Germinal center (tissue), 1 donor: Measurements from ENCODE around the gene SUSD1.
A peak's percentile ranks its signal among the peaks of the same experiment; 100 is the strongest.
"Not testable (repeated sequence)": the region's sequence is repeated elsewhere in the genome, so short reads cannot be mapped to it uniquely, and the experiment has no call there.

Source experiments
- DNase-seq: peaks from one replicate; pipeline ENCODE4 v3.0.0; 2012; ENCODE audit warnings: mixed read lengths, low spot score

SUSD1 gene

DNA sequence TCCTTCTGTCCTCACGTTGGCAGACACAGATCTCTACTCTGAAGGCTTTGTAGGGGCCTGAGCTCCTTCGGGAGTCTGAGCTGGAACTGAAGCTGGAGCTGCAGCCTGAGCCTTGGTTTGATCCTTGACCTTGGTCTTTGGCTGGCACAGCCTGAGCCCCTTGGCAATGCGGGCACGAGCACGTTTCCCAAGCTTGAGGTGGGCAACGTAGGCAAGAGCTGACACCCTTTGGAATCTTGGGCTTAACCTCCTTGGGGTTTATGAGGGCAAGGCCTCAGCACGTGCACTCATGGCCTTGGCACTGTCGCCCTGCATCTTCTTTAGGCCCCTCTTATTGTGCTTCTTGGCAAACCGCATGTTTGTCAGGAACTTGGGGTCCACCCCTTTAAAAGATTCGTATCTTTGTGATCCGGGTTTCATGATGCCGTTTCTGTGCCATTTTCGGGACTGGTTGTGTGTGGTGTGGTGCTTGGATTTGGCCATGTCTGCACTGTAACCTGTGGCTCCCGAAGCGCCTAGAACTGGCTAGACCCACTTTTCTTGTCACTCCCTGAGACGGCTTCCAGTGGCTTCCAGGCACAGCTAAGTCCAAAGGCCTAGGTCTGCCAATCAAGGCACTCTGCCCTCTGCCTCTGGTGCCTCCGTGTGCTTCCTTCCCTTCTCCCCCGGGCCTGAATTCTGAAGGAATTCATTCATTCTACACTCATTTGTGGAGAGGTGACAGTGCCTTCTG lies 1.4 kb downstream of the SUSD1 start:
- DNase-seq: no peak

DNA sequence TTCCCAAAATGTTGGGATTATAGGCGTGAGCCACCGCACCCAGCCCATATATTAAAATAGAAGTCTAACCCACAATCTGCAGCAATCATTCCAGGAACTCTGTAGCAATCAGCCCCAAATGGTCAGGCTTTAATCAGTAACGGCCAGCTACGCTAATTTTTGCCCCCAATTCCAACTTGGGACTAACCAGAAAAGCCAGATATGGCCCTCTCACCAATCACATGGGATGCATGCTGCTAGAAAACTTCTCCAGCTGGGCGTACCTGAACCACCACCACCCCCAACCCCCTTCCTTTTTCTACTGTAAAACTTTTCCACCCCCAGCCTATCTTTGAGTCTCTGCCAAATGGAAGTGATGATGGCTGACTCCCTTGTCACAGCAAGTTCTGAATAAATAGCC lies 4.1 kb downstream of the SUSD1 start:
- no peak for DNase-seq

DNA sequence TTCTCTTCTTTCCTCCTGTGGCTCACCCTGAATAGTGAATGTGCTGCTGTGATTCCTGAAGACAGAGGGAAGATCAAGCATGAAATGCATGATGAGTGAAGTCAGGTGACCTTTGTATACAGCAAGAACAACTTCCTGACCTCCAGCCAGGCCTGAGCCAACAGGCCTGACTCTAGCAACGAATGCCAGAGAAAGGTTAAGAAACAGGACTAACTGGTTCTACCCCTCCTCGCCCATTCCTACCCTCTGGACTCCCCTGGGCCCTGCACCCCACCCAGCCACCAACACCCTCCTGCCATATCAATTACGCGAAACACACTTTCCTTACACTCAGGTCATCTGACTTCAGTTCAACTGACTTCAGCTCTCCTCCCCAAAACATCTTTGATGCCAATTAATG lies 4.9 kb downstream of the SUSD1 start:
- DNase-seq: no peak

DNA sequence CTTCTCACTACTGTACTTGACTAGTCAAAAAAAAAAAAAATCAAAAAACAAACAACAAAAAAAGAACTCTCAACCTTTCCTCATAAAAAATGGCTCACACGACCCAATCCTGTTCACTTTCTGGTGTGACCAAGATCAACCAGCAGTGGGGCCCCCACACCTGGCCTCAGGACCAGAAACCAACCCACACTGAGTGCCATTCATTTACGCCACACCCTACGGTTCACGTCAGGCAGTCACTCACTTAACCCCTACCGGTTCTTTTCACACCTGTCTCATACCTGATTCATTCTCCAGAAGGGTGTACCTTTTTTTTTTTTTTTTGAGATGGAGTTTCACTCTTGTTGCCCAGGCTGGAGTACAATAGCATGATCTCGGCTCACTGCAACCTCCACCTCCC lies 5.7 kb downstream of the SUSD1 start:
- DNase-seq: no peak

DNA sequence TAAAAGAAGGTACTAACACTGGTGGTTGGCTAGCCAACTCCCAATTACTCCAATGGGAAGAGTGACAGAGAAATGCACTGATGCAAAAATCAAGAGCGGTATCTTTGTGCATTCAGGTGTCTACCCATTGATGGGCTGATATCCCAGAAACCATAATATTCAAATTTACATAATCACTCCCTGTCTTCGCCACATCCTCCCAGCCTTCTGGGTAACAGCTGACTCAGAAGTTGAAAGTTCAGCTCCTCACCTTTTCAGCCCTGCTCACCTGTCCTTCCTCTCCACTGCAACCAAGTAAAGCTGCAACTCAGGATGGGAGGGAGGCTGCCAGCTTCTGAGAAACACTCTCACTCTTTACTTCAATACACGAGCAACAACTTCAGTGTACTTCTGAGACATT lies 6.9 kb downstream of the SUSD1 start:
- DNase-seq: no peak

DNA sequence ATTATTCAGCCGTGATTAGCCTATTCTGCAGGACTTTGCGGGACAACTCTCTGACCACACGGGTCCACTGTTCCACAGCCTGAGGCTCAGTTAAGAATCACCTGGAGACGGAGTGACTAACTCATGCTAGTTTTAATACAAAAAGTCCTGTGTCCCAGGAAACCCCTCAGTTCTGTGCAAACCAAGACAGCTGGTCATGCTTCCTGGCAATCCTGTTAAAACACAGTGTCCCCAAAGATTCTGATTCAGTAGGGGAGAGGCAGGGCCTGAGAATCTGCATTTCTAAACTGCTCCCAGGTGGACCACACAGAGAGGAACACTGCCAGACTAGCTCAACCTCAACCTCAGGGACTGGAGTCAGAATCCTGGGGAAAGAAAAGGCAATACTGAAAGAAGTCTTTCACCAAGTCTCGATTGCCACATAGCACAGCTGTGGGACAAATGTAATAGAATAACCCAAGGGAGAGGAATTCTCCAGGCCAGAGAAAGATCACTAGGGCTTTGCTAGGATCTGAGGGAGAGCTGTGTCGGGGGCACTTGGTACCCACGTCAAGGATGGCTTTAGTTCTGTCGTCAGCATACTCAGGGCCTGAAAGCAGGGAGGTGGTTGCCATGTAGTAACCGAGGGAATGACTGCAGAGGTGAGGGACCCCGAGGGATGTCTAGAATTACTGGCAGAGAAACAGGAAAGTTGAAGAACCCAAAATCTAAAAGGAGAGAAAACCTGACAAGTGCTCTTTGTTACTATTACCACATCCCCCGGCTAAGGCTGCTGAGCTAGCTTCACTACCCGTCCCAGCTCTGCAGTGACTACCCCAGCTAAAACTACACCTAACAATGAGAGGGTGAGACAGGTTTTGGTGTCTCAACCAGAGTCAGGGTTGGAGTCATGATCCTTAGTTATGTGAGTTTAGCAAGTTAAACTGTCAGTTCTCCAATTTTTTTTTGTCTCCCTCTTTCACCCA lies 8.6 kb downstream of the SUSD1 start:
- no peak for DNase-seq

DNA sequence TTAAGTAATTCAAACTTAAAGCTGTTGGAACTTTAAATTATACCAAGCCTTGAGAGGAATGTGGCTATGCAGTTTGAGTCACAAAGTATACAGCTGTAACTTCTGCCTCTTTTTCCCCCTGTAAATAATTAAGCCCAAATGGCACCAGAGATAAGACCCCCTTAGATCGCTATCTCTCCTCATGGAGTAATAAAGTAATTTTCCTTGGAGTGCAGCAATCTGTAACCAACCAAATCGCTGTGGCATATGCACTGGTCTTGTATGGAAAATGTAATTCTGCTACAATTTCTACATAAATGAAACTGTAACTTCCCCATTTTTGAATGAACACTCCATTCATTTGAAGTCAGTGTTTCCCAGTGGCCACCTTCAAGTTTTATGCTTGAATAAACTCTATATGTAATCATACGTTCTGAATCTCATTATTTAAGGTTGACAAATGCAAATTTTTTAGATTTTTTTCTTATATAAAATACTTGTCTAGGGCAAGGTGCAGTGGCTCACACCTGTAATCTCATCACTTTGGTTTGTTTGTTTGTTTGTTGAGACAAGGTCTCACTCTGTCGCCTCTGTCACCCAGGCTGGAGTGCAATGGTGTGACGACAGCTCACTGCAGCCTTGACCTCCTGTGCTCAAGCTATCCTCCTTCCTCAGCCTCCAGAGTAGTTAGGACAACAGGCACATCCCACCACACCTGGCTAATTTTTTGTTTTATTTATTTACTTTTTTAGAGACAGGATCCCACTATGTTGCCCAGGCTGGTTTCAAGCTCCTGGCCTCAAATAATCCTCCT lies 12.3 kb downstream of the SUSD1 start:
- peak; percentile 54 for DNase-seq

DNA sequence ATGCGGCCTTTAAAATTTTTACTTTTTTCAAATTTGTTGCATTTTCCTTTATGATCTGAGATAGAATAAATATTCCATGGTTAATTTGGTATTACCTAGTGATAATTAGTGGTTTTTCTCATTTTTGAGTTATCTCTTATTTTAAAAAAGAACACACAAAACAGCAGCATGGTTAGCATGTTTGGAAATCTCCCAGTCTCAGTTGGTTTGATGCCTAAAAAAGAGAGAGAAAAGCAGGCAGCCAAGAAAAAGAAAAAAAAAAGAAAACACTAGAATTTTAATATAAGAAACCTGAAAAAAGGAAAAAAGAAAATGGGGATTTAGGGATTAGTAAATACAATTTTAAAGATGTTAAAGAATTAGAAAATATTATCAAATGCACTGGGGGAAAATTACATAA lies 15.3 kb downstream of the SUSD1 start:
- DNase-seq: no peak

DNA sequence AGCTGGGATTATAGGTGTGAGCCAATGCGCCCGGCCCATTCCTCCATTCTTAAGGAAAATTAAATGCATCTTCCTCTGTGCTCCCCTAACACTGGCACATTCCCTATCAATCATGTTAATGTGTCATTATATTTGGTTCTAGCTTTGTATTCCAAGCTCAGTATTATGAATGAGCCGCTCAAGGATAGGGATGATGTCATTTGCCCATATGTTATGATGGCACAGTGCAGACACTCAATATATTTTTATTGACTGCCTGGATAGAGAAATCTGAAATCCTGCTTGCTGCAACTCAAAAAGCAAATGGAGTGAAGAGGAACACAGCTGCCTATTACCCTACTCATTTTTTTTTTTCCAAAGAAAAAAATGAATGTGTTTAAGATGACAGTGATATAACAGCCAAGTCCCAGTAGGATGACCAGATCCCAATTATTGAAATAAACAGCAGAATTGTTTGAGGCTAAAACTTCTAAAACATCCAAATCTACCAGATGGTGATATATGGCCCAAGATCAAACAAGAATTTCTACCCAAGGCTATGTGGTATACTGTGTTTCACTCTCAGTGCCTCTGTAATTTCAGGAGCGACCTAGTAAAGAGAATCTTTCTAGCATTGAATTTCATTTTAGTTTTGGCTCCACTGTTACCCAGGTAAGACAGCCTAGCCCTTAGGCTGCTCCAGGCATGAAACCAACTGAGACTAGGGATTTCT lies 16.3 kb downstream of the SUSD1 start:
- no peak for DNase-seq

DNA sequence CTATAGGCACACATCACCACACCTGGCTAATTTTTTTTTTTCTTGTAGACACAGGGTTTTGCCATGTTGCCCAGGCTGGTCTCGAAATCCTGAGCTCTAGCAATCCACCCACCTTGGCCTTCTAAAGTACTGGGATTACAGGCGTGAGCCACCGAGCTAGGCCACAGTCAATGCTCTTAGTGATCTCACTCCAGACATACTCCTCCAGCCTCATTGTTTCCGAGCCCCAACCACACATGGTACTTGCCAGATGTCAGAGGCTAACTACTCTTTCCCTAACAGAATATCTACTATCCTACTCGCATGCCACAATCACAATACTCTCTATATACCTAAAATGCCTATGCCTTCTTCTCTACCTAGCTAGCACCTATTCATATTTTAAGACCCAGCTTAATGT lies 17.1 kb downstream of the SUSD1 start:
- DNase-seq: no peak

DNA sequence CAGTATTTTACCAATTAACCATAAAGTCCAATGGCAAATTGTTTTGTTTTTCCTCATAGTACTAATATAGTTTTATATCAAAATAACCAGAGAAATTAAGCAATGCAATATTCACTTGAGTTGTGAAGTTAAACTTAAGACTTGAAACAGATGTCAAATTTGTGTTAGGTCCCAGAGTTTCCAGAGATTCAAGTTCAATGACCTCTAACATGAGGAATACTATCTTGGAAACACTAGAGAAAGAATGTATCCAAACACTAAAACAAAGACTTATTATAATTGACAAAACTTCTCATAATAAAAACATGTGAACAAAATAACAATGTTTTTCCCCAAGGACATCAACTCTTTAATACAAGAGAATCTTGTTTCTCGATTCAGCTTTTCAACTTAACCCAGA lies 18.0 kb downstream of the SUSD1 start:
- DNase-seq: no peak

DNA sequence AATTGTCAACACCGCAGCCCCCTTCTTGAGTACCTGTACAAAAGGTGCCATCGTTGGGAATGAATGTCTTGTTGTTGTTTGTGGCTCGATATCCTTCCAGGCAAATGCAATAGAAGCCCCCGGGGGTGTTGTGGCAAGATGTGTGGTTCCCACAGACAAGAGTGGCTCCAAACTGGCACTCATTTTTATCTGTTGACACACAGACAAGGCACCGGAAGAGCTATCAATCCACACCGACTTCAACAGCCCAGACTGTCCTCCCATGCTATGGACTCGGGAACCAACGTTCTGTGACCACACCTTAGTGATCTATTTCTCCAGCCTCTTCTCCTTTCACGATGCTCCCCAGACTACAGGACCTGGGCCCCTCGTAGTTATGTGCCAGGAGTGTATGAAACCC lies 25.9 kb downstream of the SUSD1 start:
- DNase-seq: no peak

DNA sequence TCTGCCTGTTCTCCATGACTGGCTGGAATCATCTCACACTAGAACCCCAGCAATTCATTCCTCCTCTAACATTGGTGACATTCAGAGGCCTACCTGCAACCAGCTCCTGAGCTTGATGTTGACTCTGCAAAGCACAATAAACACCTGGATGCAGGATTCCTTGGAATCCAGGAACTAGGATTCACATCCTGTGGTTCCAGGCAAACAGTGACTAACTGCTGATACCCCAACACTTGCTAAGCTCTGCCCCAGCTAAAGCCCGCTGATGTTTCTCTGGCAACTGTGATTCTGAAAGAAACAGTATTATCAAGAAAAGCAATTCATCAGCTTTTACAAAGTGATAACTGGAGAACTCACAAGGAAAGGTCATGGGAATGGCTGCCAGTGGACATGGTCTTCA lies 29.2 kb downstream of the SUSD1 start:
- DNase-seq: no peak

DNA sequence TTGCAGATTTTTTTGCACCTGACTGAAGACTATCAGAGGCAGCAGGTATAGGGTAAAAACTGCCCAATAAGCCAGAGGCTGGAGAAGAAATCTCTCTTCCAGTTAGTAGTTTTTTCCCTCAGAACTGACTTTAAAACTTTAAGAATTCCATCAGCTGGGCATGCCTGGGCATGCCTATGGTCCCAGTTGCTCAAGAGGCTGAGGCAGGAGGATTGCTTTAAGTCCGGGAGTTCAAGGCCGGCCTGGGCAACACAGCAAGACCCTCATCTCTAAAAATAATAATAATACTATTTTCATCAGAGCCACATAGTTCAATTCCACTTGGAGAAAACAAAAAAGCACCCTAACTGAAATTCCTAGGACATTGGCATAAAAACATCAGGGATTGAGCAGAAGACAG lies 30.3 kb downstream of the SUSD1 start:
- DNase-seq: no peak

DNA sequence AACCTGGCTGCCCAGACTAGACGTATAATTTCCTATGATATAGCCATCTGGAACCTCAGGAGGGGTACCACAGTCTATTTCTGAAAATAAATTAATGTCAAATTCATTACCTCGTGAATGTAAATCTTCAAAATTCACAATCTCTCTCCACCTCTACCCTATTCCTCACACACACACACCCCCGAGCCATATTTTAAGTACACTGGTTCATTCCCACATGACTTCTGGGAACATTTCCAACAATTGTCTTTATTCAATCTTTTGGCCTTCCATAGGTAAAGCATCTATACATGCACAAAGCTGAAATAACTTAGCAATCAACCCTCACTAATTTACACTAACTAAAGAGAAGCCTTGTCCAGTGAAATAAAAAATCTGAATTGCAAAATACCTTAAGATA lies 32.7 kb downstream of the SUSD1 start:
- no peak for DNase-seq

DNA sequence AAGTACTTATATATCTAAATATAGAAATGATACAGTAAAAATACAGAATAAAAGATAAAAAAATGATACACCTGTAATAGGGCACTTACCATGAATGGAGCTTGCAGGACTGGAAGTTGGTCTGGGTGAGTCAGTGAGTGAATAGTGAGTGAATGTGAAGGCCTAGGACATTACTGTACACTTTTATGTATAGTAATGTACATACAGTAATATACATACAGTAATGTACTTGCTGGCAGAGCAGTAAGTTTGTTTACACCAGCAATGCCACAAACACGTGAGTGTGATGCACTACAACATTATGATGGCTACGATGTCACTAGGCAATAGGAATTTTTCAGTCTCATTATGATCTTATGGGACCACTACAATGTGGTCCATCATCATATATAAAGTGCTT lies 34.2 kb downstream of the SUSD1 start:
- no peak for DNase-seq

DNA sequence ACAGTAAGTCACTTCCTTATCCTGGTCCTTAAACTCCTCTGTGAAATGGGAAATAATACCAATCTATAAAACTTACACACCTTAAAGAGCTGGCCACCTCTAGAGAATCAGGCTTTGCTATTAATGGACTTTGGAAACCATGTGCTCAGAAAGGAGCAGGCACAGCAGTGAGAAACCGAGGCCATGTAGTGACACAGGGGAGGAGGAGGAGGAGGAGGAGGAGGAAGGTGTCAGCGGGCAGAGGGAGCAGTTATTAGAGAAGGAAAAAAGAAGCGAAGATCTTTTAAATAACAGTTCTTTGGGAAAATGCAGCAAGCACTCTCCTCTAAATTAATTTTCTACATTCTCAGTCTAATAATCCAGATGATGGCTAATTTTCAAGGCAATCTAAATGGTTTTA lies 38.0 kb downstream of the SUSD1 start:
- no peak for DNase-seq

DNA sequence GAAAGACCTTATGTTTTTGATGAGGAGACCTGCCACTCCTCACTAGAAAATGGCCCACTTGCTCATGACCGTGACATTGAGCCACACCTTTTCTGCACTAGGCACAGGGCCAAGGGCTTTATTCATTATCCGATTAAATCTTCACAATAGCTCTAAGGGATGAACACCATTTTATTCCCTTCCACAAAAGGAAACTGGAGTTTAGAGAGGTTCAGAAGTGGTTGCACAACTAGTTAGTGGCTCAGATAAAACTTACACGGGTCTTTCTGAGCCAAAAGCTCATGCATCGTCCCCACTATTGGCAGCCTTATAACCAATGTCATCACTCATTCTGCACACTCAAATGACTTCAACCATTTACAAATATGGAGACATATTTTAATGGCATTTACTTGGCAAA lies 39.4 kb downstream of the SUSD1 start:
- DNase-seq: no peak

DNA sequence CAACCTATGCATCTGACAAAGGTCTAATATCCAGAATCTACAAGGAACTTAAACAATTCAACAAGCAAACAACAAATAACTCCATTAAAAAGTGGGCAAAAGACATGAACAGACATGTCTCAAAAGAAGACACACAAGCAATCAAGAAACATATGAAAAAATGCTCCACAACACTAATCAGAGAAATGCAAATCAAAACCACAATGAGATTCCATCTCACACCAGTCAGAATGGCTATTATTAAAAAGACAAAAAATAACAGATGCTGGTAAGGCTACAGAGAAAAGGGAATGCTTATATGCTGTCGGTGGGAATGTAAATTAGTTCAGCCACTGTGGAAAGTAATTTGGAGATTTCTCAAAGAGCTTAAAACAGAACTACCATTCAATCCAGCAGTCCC lies 41.3 kb downstream of the SUSD1 start:
- DNase-seq: not testable (repeated sequence)

DNA sequence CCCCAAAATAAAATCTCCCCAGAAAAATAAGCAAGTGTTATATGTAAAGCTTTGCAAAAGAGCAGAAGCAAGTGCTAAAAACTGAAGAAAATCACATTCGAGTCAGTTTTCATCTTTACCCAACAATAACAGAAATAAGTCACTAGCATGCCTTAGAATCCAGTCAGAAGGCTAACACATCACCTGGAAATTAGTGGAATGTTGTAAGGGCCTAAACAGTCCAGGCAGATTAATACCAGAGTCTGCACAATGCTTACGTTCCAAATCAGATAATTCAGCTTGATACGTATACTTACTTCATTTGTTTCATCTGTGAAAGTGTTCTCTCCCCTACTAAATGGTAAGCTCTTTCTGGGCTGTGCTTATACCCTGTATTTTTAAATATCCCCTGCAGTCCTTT lies 42.7 kb downstream of the SUSD1 start:
- no peak for DNase-seq

DNA sequence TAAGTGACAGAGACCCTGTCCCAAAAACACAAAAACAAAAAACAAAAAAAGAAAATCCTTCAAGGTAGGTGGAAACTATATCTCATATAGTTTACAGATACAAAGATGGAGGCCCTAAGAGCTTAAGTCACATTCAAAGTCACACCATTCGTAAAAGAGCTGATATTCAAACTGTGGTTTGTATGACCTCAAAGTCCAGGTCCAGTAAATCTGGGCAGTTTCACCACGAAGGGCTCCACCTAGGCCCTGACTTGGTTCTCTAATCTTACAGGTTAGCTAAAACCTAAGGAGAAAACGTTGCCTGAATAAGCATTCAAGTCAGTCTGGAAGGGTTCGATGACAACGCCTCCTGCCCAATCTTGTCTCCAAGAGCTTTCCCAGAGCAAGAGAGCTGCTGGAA lies 44.1 kb downstream of the SUSD1 start:
- no peak for DNase-seq

DNA sequence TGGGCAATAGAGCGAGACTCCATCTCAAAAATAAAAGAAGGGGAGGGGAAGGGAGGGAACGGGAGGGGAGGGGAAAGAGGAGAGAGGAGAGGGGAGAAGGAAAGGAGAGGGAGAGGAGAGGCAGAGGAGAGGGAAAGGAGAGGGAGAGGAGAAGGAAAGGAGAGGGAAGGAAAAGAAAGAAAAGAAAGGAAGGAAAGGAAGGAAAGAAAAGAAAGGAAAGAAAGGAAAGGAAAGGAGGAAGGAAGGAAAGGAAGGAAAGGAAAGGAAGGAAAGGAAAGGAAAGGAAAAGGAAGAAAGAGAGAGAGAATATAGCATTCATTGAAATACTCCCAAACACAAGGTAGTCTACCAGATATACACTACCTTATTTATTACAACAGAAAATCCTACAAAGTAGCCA lies 44.8 kb downstream of the SUSD1 start:
- no peak for DNase-seq
